Hepatocyte (in vitro differentiated cells): ENCODE results near the gene STOM. TPM values are rescaled to one million over a fixed set of nuclear protein-coding genes. Genes with fewer than 3 reads are reported as not detected.

Source experiments
- DNase-seq: peaks from one replicate; pipeline ENCODE4 v3.0.0-alpha.2; 2016; ENCODE audit warnings: low spot score
- H2AFZ ChIP-seq: fragments of 200-600 bp; sonication (generic); 2 replicates; pipeline ENCODE4 v1.6.0; 2016; ENCODE audit warnings: antibody characterized with exemption, mild to moderate bottlenecking
- H3K27ac ChIP-seq: fragments of 200-600 bp; sonication (generic); 2 replicates; pipeline ENCODE4 v1.5.1; 2016; ENCODE audit warnings: mild to moderate bottlenecking
- H3K27me3 ChIP-seq: fragments of 200-600 bp; sonication (generic); 2 replicates; pipeline ENCODE4 v1.6.1; 2016
- H3K36me3 ChIP-seq: fragments of 200-600 bp; sonication (generic); replicated peaks from 2 replicates; pipeline ENCODE4 v1.5.1; 2016; ENCODE audit warnings: low read depth; ENCODE audit not compliant: insufficient read depth
- H3K4me1 ChIP-seq: fragments of 200-600 bp; sonication (generic); 2 replicates; pipeline ENCODE4 v1.5.1; 2016; ENCODE audit warnings: mild to moderate bottlenecking, moderate library complexity; ENCODE audit not compliant: insufficient read depth
- H3K4me2 ChIP-seq: fragments of 200-600 bp; sonication (generic); 2 replicates; pipeline ENCODE4 v1.6.0; 2016
- H3K4me3 ChIP-seq: fragments of 200-600 bp; sonication (generic); 2 replicates; pipeline ENCODE4 v1.5.1; 2016; ENCODE audit warnings: mild to moderate bottlenecking
- H3K79me2 ChIP-seq: fragments of 200-600 bp; sonication (generic); 2 replicates; pipeline ENCODE4 v1.6.0; 2017; ENCODE audit warnings: mild to moderate bottlenecking
- H3K9me2 ChIP-seq: fragments of 200-600 bp; sonication (generic); replicated peaks from 2 replicates; pipeline ENCODE4 v1.6.0; 2017; ENCODE audit warnings: mild to moderate bottlenecking; ENCODE audit not compliant: insufficient read depth
- H3K9me3 ChIP-seq: fragments of 200-600 bp; sonication (generic); 2 replicates; pipeline ENCODE4 v1.5.1; 2016; ENCODE audit warnings: low read depth, mild to moderate bottlenecking
- H4K20me1 ChIP-seq: fragments of 200-600 bp; sonication (generic); 2 replicates; pipeline ENCODE4 v1.6.0; 2016; ENCODE audit warnings: mild to moderate bottlenecking; ENCODE audit not compliant: insufficient read depth, poor library complexity, severe bottlenecking
- CTCF ChIP-seq: fragments of 200-600 bp; sonication (generic); IDR thresholded peaks from 2 replicates; pipeline ENCODE4 v1.5.1; 2016; ENCODE audit warnings: antibody characterized with exemption, mild to moderate bottlenecking; ENCODE audit not compliant: poor library complexity
- EZH2 ChIP-seq: fragments of 200-600 bp; sonication (generic); IDR thresholded peaks from 2 replicates; pipeline ENCODE4 v1.6.1; 2016; ENCODE audit warnings: antibody characterized with exemption, mild to moderate bottlenecking, borderline replicate concordance
- EZH2phosphoT487 ChIP-seq: fragments of 200-600 bp; sonication (generic); IDR thresholded peaks from one replicate; pipeline ENCODE4 v1.6.1; 2018; ENCODE audit warnings: antibody characterized with exemption, mild to moderate bottlenecking, low read depth, moderate library complexity; ENCODE audit not compliant: unreplicated experiment, severe bottlenecking
- WGBS: methylation state at CpG from one replicate; pipeline ENCODE4 v1.1.6; 2016; ENCODE audit warnings: low lambda C conversion rate; ENCODE audit errors: missing lambda C conversion rate; 5-methylcytosine and 5-hydroxymethylcytosine counted together
- polyA plus RNA-seq: library from polyadenylated mRNA; unstranded; fragments of >200 nt; fragmentation: Nextera tagmentation; extraction: Ambion mirVana; gene quantifications from 2 replicates; pipeline ENCODE4 v1.2.1, GENCODE V29; 2016
- total RNA-seq: library from RNA; depleted of rRNA; stranded (reverse); fragments of >200 nt; gene quantifications from 2 replicates; pipeline ENCODE4 v1.2.3, GENCODE V29; 2014

The STOM gene
- total and polyA plus RNA-seq, 2 experiments from 2014 or later, result 85.5 to 130 TPM

- Histone ChIP-seq H3K4me2 (no peak overlapping the region), H3K27me3 (no peaks in the 10 kb centered on the region), H3K79me2 (no peaks in the 10 kb centered on the region), H3K9me2 (no peaks in the 10 kb centered on the region), H3K9me3 (no peaks in the 10 kb centered on the region), H3K4me3 (no peak overlapping the region), H3K27ac (no peak overlapping the region), H2AFZ (no peak overlapping the region), H3K36me3 (no peaks in the 10 kb centered on the region), H3K4me1 (no peaks in the 10 kb centered on the region), H4K20me1 (no peaks in the 10 kb centered on the region)
- no peak for DNase-seq
- WGBS, result 98% methylated on average over 17 of the region's 17 CpGs
- TF ChIP-seq EZH2phosphoT487, result no peak
- TF ChIP-seq CTCF, result no peak
- TF ChIP-seq EZH2, result no peak
Measured at GRCh38 chr9:121312169-121312568, 57.9 kb downstream of the STOM start.

GRCh38 chr9:121310571-121310970 lies 59.5 kb downstream of the STOM start:
- 90% methylated on average over 9 of the region's 9 CpGs for WGBS
- no peaks in the 10 kb centered on the region for H3K9me3 ChIP-seq
- no peaks in the 10 kb centered on the region for H3K36me3 ChIP-seq

GRCh38 chr9:121309833-121310425 lies 60.1 kb downstream of the STOM start:
- Histone ChIP-seq H3K27ac (no peak overlapping the region), H3K27me3 (no peaks in the 10 kb centered on the region), H3K4me3 (no peak overlapping the region), H3K9me2 (no peaks in the 10 kb centered on the region), H3K4me1 (no peaks in the 10 kb centered on the region), H3K4me2 (no peak overlapping the region), H3K9me3 (no peaks in the 10 kb centered on the region), H4K20me1 (no peaks in the 10 kb centered on the region), H2AFZ (no peak overlapping the region), H3K79me2 (no peaks in the 10 kb centered on the region), H3K36me3 (no peaks in the 10 kb centered on the region)
- DNase-seq, result no peak
- WGBS, result 98% methylated on average over 7 of the region's 7 CpGs
- TF ChIP-seq CTCF (no peak), EZH2phosphoT487 (no peak), EZH2 (no peak)

More at GRCh38 chr9:121310571-121310970, 59.5 kb downstream of the STOM start:
- Histone ChIP-seq H3K79me2 (no peaks in the 10 kb centered on the region), H4K20me1 (no peaks in the 10 kb centered on the region), H3K9me2 (no peaks in the 10 kb centered on the region), H3K27ac (no peak overlapping the region), H3K27me3 (no peaks in the 10 kb centered on the region), H3K4me2 (no peak overlapping the region), H3K4me3 (no peak overlapping the region), H3K4me1 (no peaks in the 10 kb centered on the region), H2AFZ (no peak overlapping the region)
- TF ChIP-seq EZH2, result no peak
- no peak for TF ChIP-seq CTCF
- TF ChIP-seq EZH2phosphoT487, result no peak
- no peak for DNase-seq

GRCh38 chr9:121309171-121309570 lies 60.9 kb downstream of the STOM start:
- Histone ChIP-seq H2AFZ (no peak overlapping the region), H3K9me2 (no peaks in the 10 kb centered on the region), H3K4me1 (no peaks in the 10 kb centered on the region), H3K4me3 (no peak overlapping the region), H3K9me3 (no peaks in the 10 kb centered on the region), H4K20me1 (no peaks in the 10 kb centered on the region), H3K36me3 (no peaks in the 10 kb centered on the region), H3K27me3 (no peaks in the 10 kb centered on the region), H3K27ac (no peak overlapping the region), H3K79me2 (no peaks in the 10 kb centered on the region), H3K4me2 (no peak overlapping the region)
- WGBS, result 89% methylated on average over 6 of the region's 6 CpGs
- DNase-seq, result no peak
- TF ChIP-seq CTCF (no peak), EZH2phosphoT487 (no peak), EZH2 (no peak)
